IMR-90 (cell line): ENCODE data around the gene ARHGEF26. TPM values are rescaled to one million over a fixed set of nuclear protein-coding genes. Genes with fewer than 3 reads are reported as not detected.

ENCODE experiments used
- ATAC-seq: fragments of 200-7000 bp; cut with Tn5 transposase; 2 replicates; pipeline ENCODE4 v1.9.1; 2020; ENCODE audit warnings: low read depth, mild to moderate bottlenecking, moderate library complexity
- BruUV-seq: library from RNA; stranded (reverse); fragments of 400-500 nt; replicated peaks from 2 replicates; lab custom pipeline; 2021; lab: Mats Ljungman, UMichigan
- CTCF ChIA-PET: fragments of 300-600 bp; formaldehyde crosslinking; extraction: SDS; loops from one replicate; lab custom pipeline; 2021; ENCODE audit warnings: antibody characterized with exemption; lab: Yijun Ruan, JAX
- POLR2A ChIA-PET: fragments of 300-600 bp; sonication (Branson Sonifier 250); formaldehyde crosslinking; loops from one replicate; lab custom pipeline; 2022; ENCODE audit warnings: antibody characterized with exemption; ENCODE audit not compliant: unreplicated experiment; lab: Charles Lee
- DNase-seq: peaks from one replicate; pipeline ENCODE4 v3.0.0; 2013
- H2AFZ ChIP-seq: replicated peaks from 2 replicates; pipeline ENCODE3; 2013; ENCODE audit warnings: low read length, mild to moderate bottlenecking; ENCODE audit not compliant: poor library complexity
- H2AK5ac ChIP-seq: 2 replicates; pipeline ENCODE4 v1.6.1; 2013; ENCODE audit warnings: low read depth, low read length, inconsistent platforms
- H2AK9ac ChIP-seq: replicated peaks from 2 replicates; pipeline ENCODE3; 2013; ENCODE audit warnings: mild to moderate bottlenecking, low read depth, low read length, moderate library complexity; ENCODE audit not compliant: poor library complexity
- H2BK120ac ChIP-seq: 2 replicates; pipeline ENCODE4 v1.6.1; 2013; ENCODE audit warnings: low read depth, low read length, inconsistent platforms
- H2BK15ac ChIP-seq: 3 replicates; pipeline ENCODE4 v1.6.1; 2013; ENCODE audit warnings: low read depth, low read length, inconsistent platforms
- H2BK20ac ChIP-seq: 2 replicates; pipeline ENCODE4 v1.6.1; 2013; ENCODE audit warnings: low read depth, mild to moderate bottlenecking, inconsistent platforms, low read length, moderate library complexity
- H2BK5ac ChIP-seq: 2 replicates; pipeline ENCODE4 v1.6.1; 2013; ENCODE audit warnings: mild to moderate bottlenecking, low read depth, low read length, inconsistent platforms; ENCODE audit not compliant: poor library complexity, severe bottlenecking
- H3K14ac ChIP-seq: replicated peaks from 2 replicates; pipeline ENCODE4 v1.6.1; 2013; ENCODE audit warnings: low read depth, low read length, inconsistent platforms
- H3K18ac ChIP-seq: 2 replicates; pipeline ENCODE4 v1.6.1; 2013; ENCODE audit warnings: low read depth, low read length, control low read depth
- H3K23ac ChIP-seq: 2 replicates; pipeline ENCODE4 v1.6.1; 2013; ENCODE audit warnings: low read depth, low read length, inconsistent platforms
- H3K27ac ChIP-seq: 2 replicates; pipeline ENCODE4 v1.5.1; 2013; ENCODE audit warnings: mild to moderate bottlenecking, control low read depth, low read length; ENCODE audit not compliant: insufficient read depth
- H3K27me3 ChIP-seq: 2 replicates; pipeline ENCODE4 v1.6.1; 2013; ENCODE audit warnings: low read length; ENCODE audit not compliant: control insufficient read depth, insufficient read depth
- H3K36me3 ChIP-seq: 2 replicates; pipeline ENCODE4 v1.6.1; 2013; ENCODE audit warnings: low read length, mixed read lengths; ENCODE audit not compliant: control insufficient read depth, insufficient read depth
- H3K4ac ChIP-seq: 2 replicates; pipeline ENCODE4 v1.6.1; 2013; ENCODE audit warnings: low read depth, low read length, inconsistent platforms
- H3K4me1 ChIP-seq: 2 replicates; pipeline ENCODE4 v1.6.1; 2013; ENCODE audit warnings: low read length, mixed read lengths; ENCODE audit not compliant: control insufficient read depth, insufficient read depth
- H3K4me2 ChIP-seq: 2 replicates; pipeline ENCODE4 v1.6.1; 2013; ENCODE audit warnings: low read depth, mild to moderate bottlenecking, control low read depth, low read length, moderate library complexity
- H3K4me3 ChIP-seq: 2 replicates; pipeline ENCODE4 v1.5.1; 2013; ENCODE audit warnings: low read depth, mild to moderate bottlenecking, control low read depth, low read length, moderate library complexity; ENCODE audit not compliant: insufficient read depth
- H3K56ac ChIP-seq: 2 replicates; pipeline ENCODE4 v1.6.1; 2013; ENCODE audit warnings: low read length, inconsistent platforms; ENCODE audit not compliant: insufficient read depth; ENCODE audit errors: extremely low read depth
- H3K79me1 ChIP-seq, 2 experiments: 2 replicates each; pipeline ENCODE4 v1.6.1; 2013; ENCODE audit warnings: low read length in 2 of 2, inconsistent platforms in 1 of 2, low read depth in 1 of 2
- H3K9ac ChIP-seq: 2 replicates; pipeline ENCODE4 v1.6.1; 2013; ENCODE audit warnings: low read depth, low read length, control low read depth
- H3K9me1 ChIP-seq: 2 replicates; pipeline ENCODE4 v1.6.1; 2013; ENCODE audit warnings: low read length, inconsistent platforms; ENCODE audit not compliant: insufficient read depth
- H3K9me3 ChIP-seq: 2 replicates; pipeline ENCODE4 v1.6.1; 2013; ENCODE audit warnings: low read length; ENCODE audit not compliant: control insufficient read depth, insufficient read depth
- H4K20me1 ChIP-seq: 2 replicates; pipeline ENCODE4 v1.6.1; 2013; ENCODE audit warnings: low read length, inconsistent platforms; ENCODE audit not compliant: insufficient read depth
- H4K5ac ChIP-seq: 2 replicates; pipeline ENCODE4 v1.6.1; 2013; ENCODE audit warnings: mild to moderate bottlenecking, low read depth, low read length, control low read depth
- H4K8ac ChIP-seq, 2 experiments: 2 replicates each; pipeline ENCODE4 v1.6.1; 2013; ENCODE audit warnings: low read depth in 2 of 2, low read length in 2 of 2, control low read depth in 1 of 2, inconsistent platforms in 1 of 2
- H4K91ac ChIP-seq: 2 replicates; pipeline ENCODE4 v1.6.1; 2013; ENCODE audit warnings: low read depth, low read length, inconsistent platforms; ENCODE audit not compliant: insufficient read depth
- CEBPB ChIP-seq: IDR thresholded peaks from 2 replicates; pipeline ENCODE4 v1.6.1; 2012; ENCODE audit warnings: low read depth, low read length, improper control_type of control experiment
- NFE2L2 ChIP-seq: fragments of 150-350 bp; IDR thresholded peaks from 2 replicates; pipeline ENCODE4 v1.6.1; 2016; ENCODE audit warnings: low read depth, mild to moderate bottlenecking, low read length
- WGBS, 2 experiments: methylation state at CpG; one replicate each; pipeline versions ENCODE4 v1.1.5 to v1.1.7; 2013; ENCODE audit warnings: missing lambda C conversion rate in 2 of 2; ENCODE audit not compliant: insufficient read length in 1 of 2; ENCODE audit errors: extremely low coverage in 2 of 2; 5-methylcytosine and 5-hydroxymethylcytosine counted together
- dilution Hi-C: fragments of 300-500 bp; cut with HindIII; formaldehyde crosslinking; loops from one replicate; pipeline ENCODE4 v1.14.3; 2018; ENCODE audit warnings: low sequenced_read_pairs; ENCODE audit not compliant: unreplicated experiment
- in situ Hi-C: fragments of 300-500 bp; cut with MboI; formaldehyde crosslinking; loops from 3 replicates; pipeline ENCODE4 v1.14.3; 2019; ENCODE audit warnings: low sequenced_read_pairs, inconsistent platforms, mixed read lengths
- intact Hi-C: fragments of 100-400 bp; cut with micrococcal nuclease; formaldehyde crosslinking; loops from 2 replicates; pipeline ENCODE4 v1.10.0; 2022
- polyA plus RNA-seq, 3 experiments: library from polyadenylated mRNA; depleted of rRNA; stranded (reverse); fragments of >200 nt; gene quantifications; 2 replicates each; pipeline ENCODE4 v1.2.3, GENCODE V29; 2012; ENCODE audit warnings: low replicate concordance in 1 of 3
- total RNA-seq: library from RNA; depleted of rRNA; stranded (reverse); fragments of >200 nt; gene quantifications from 2 replicates; pipeline ENCODE4 v1.2.3, GENCODE V29; 2012

Gene ARHGEF26
- total and polyA plus RNA-seq, 2 of the 4 experiments (the other 2 are of a cell fraction): 2.0 to 2.3 TPM

DNA sequence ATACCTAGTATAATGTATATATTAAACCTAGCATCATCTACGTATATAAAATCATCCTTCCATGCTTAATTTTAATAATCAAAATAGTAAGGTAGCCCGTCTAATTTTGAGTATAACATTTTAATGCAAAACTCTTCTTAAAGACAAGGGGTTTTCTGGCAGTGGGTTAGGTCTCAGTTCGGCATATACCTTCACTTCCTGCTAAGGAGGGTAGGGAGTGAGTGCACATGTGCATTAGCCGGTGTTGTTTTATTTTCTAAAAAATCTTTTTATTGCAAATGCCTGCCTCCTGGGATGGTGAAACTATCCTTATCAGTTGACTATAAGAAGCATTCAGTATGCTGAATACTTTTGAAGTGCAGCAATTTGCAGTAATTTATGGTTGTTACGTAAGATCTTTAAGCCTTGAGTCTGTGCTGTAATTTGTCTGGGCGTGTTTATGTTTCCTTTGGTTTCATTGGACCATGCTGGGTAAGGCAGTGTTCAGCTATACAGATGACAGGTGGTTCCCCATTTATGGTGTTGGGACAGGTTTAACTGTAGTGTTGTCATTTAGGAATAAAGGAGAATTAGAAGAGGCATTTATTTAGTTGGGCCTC is 11.7 kb downstream of the ARHGEF26 start:
- H3K27ac ChIP-seq: no peak overlapping the region
- no peak overlapping the region for H2AFZ ChIP-seq
- no peak overlapping the region for H3K56ac ChIP-seq
- no peak overlapping the region for H3K18ac ChIP-seq
- no peak overlapping the region for H4K91ac ChIP-seq
- H3K4ac ChIP-seq: no peak overlapping the region
- no peak overlapping the region for H4K5ac ChIP-seq
- H3K9me3 ChIP-seq: no peaks in the 10 kb centered on the region
- no peaks in the 10 kb centered on the region for H3K4me1 ChIP-seq
- H2AK9ac ChIP-seq: no peak overlapping the region
- no peak overlapping the region for H4K8ac ChIP-seq
- no peak overlapping the region for H2BK15ac ChIP-seq
- dilution Hi-C loops: no loop called here
- no peak overlapping the region for H2BK120ac ChIP-seq
- CTCF ChIA-PET: no interaction called here
- no peak overlapping the region for H3K4me3 ChIP-seq
- H3K79me1 ChIP-seq: no peaks in the 10 kb centered on the region
- BruUV-seq: no TSS peak
- POLR2A ChIA-PET: no interaction called here
- 92% methylated on average over 2 of the region's 6 CpGs; no CpG with 5 or more reads in 1 of the 2 experiments for WGBS, 2 experiments
- intact Hi-C loops: no loop called here
- H3K27me3 ChIP-seq: no peaks in the 10 kb centered on the region
- H2BK20ac ChIP-seq: no peak overlapping the region
- no peak overlapping the region for H3K9ac ChIP-seq
- no peaks in the 10 kb centered on the region for H3K36me3 ChIP-seq
- TF ChIP-seq NFE2L2 (no peak), CEBPB (peak; percentile 53)
- in situ Hi-C loops: no loop called here
- no peaks in the 10 kb centered on the region for H3K9me1 ChIP-seq
- H3K14ac ChIP-seq: no peak overlapping the region
- H2BK5ac ChIP-seq: no peak overlapping the region
- no peak overlapping the region for H2AK5ac ChIP-seq
- no peak overlapping the region for H3K23ac ChIP-seq
- H3K4me2 ChIP-seq: no peak overlapping the region
- ATAC-seq (no peak), DNase-seq (peak; percentile 11)
- H4K20me1 ChIP-seq: no peaks in the 10 kb centered on the region
